Transverse colon (tissue), 4 donors: ENCODE data around the gene MEFV.

Source experiments
- POLR2A ChIP-seq: fragments of 450-650 bp; IDR thresholded peaks from one replicate; pipeline ENCODE4 v1.6.1; 2016; ENCODE audit warnings: antibody characterized with exemption, mild to moderate bottlenecking, moderate library complexity
- POLR2AphosphoS5 ChIP-seq, 3 donors: sonication (generic); formaldehyde crosslinking; IDR thresholded peaks; one replicate each; pipeline ENCODE4 v1.6.1; 2016; ENCODE audit warnings: antibody characterized with exemption in 3 of 3
- TF ChIP-seq, protein P1 (sequence below), 5 experiments: fragments of 200-600 bp in 3 of 5; fragments of 450-650 bp in 2 of 5; sonication (generic) in 3 of 5; IDR thresholded peaks; 1 replicate in 2 of 5; 2 replicates in 3 of 5; pipeline ENCODE4 v1.5.1; 2016 to 2017; ENCODE audit warnings: antibody characterized with exemption in 5 of 5, inconsistent platforms in 3 of 5, mild to moderate bottlenecking in 2 of 5, moderate library complexity in 1 of 5

- TF ChIP-seq, protein P1, sequence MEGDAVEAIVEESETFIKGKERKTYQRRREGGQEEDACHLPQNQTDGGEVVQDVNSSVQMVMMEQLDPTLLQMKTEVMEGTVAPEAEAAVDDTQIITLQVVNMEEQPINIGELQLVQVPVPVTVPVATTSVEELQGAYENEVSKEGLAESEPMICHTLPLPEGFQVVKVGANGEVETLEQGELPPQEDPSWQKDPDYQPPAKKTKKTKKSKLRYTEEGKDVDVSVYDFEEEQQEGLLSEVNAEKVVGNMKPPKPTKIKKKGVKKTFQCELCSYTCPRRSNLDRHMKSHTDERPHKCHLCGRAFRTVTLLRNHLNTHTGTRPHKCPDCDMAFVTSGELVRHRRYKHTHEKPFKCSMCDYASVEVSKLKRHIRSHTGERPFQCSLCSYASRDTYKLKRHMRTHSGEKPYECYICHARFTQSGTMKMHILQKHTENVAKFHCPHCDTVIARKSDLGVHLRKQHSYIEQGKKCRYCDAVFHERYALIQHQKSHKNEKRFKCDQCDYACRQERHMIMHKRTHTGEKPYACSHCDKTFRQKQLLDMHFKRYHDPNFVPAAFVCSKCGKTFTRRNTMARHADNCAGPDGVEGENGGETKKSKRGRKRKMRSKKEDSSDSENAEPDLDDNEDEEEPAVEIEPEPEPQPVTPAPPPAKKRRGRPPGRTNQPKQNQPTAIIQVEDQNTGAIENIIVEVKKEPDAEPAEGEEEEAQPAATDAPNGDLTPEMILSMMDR (IDR thresholded peaks at IDR 0.05) = no peak
- no peak for TF ChIP-seq POLR2A
- TF ChIP-seq POLR2AphosphoS5 (IDR thresholded peaks at IDR 0.05) = no peak
Observed at GRCh38 chr16:3282103-3282729, 25.8 kb upstream of the MEFV start.
